ENCODE results near the gene ZNF581.

The ZNF581 gene

DNA sequence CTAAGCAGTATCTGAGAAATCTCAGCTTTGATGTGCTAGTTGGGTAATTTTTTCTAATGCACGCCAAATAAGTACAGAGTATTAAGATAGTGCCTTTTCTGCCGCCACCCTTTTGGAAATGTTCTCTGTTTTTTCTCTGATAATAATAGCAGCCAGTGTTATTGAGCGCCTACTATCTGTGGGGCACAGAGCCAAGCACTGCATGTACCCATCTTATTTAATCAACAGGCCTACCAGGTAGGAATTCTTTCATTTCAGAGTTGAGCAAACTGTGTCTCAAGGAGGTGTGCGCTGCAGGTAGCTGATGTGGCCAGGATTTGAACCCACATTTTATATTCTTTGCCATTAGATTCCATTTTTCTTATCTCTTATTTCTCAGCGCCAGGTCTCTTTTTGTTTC is 32.9 kb downstream of the ZNF581 start:
- peak overlapping the region; percentile 84 for H3K4me3 ChIP-seq (ENCODE audit: low read length)
- TF ChIP-seq ZNF274 (IDR thresholded peaks at IDR 0.05; ENCODE audit: low read depth, low read length), result no peak

DNA sequence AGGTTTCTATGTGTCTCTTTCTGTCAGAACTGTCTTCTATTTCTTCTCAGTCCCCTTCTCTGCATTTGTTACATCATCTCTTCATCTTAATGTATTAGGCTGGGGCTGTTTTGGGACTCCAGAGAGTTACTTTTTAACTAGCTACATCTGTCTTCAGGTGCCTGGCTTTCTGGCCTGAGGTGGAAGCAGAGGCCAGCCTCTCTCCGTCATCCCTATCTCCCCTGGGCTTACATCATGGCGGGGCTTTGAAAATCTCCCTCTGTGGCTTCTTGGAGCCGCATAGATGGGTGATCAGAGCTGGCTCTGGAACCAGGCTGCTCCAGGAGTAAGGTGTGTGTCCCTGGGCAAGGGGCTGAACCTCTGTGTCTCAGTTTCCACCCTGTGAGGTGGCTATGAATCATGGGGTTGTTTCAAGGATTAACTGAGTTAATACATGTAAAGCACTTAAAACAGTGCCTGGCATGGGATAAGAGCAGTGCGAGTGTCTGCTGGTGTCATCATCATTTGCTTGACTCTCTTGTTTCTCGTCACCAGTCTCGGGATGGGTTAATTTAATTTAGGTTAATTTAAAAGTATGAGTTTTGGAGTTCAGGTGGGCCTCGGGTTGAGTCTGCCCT is 33.5 kb downstream of the ZNF581 start:
- TF ChIP-seq ZNF274 (IDR thresholded peaks at IDR 0.05; ENCODE audit: low read depth, low read length), result no peak
- peak overlapping the region; percentile 84 for H3K4me3 ChIP-seq (ENCODE audit: low read length)

DNA sequence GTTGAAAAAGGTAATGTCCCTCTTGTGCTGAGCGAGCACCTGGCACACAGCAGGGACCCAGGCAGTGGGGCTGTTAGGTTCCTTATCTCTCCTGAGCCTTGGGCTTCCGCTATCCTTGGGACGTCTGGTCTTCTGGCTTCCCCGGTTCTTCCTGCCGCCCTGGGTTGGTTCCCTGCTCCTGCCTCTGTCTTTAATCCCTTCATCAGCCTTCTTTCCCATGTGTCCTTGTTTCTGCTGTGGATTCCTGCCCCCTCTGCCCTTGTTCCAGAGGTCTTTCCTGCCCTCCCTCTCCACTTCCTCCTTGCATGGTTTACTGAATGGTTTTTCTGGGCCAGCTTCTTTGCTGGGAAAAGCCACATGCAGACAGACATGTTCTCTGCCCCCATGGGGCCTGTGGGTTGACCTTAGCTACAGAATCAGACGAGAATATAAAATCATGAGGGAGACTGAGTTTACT is 34.2 kb downstream of the ZNF581 start:
- no peak for TF ChIP-seq ZNF274 (IDR thresholded peaks at IDR 0.05; ENCODE audit: low read depth, low read length)
- H3K4me3 ChIP-seq (ENCODE audit: low read length), result peak overlapping the region; percentile 84; the same call in 1 of the 2 replicates

DNA sequence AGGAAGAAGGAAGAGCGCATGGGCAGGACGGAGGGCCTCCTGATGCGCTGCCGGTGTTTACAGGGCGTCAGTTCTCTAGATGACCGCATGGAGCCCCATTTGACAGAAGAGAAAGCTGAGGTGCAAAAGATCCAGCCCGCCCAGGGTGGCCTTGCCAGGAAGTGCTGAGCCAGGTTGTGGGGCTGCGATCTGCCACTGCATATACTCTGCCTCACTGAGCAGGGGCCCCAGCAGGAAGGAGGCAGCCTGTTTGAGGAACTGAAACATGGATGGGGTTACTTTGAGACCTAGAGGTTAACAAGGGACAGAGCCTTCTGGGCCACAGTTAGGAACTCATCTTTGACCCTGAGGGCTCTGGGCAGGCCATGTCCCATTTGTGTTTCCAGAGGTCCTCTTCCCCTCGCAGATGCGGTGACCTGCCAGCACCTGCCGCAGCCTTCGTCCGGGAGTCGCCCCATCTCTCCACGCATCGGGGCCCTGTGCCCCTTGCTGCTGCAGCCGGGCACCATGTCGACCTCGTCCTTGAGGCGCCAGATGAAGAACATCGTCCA is 34.7 kb downstream of the ZNF581 start:
- H3K4me3 ChIP-seq (ENCODE audit: low read length), result peak overlapping the region; percentile 84; the same call in 1 of the 2 replicates
- no peak for TF ChIP-seq ZNF274 (IDR thresholded peaks at IDR 0.05; ENCODE audit: low read depth, low read length)

DNA sequence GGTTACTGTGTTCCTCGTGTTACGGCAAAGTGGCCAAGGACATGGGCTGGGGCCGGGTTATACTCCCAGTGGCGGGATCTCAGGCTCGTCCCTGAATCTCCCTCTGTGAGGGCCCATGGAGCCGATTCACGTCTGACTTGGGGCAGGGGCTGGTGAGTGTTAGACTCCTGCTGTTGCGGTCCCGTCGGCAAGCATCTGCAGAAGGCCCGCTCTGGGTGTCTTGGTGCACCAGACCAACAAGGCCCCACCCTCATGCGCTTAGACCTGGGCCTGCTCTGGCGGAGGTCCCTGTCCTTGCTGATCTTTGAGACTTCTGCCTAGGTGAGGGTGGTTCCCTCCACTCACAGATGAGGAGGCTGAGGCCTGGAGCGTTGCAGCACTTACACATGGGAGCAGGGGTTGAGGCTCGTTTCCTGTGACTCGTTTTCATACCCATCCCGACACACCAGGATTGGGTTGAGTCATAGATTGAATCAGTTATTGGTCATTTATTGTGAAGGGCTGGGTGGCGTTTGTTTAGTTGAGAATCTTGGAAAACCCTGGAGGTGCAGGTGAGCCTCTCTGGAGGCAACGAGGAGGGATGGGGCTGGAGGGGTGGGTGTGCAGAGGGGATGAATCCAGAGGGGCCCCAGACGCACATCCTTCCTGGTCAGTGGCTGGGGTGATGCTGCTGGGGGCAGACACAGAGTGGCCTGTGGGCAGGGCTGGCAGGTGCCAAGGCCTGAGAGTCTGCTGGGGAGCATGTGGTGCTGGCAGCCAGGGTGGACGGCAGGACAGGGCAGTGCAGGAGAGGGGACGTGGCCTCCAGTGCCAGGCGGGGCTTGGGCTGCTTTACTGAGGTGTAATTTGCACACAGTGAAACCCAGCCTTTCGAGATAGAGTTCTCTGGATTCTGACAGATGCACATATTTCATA is 36.2 kb downstream of the ZNF581 start:
- no peak for TF ChIP-seq ZNF274 (IDR thresholded peaks at IDR 0.05; ENCODE audit: low read depth, low read length)
- no peak overlapping the region for H3K4me3 ChIP-seq (ENCODE audit: low read length)

DNA sequence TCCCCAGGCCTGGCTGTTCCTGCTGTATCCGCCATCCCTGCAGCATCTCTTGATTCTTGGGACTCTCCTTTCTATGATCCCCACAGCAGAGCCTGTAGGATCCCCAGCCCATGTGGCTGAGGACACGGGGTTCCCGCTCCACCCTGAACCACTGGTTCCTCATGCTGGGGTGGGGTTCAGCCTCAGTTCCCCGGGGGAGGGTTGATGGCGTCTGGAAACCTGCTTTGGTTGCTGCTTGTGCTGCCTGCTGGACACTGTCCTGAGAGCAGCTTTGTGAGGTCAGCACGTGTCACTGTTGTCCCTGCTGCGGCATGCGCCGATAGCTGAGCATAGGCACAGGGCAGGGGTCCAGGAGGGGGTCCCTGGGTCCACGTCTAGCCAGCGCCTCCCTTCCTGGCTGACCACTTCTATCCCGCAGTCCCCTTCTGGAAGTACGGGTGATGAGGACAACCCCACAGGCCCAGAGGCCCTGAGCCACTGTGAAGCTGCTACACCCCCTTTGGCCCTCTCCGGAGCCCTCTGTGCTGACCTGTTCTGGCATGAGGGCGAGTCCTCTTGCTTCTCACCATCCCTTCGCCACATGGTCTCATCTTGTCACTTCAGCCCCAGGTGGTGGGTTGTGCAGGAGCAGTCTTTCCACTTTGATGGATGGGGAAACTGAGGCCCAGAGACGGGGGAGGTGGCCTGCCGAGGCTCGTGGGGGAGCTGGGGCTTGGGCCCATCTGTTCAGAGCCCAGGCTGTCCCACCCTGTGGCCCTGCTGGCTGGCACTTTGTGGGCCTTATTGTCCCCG is 37.1 kb downstream of the ZNF581 start:
- no peak overlapping the region for H3K4me3 ChIP-seq (ENCODE audit: low read length)
- TF ChIP-seq ZNF274 (IDR thresholded peaks at IDR 0.05; ENCODE audit: low read depth, low read length), result no peak

DNA sequence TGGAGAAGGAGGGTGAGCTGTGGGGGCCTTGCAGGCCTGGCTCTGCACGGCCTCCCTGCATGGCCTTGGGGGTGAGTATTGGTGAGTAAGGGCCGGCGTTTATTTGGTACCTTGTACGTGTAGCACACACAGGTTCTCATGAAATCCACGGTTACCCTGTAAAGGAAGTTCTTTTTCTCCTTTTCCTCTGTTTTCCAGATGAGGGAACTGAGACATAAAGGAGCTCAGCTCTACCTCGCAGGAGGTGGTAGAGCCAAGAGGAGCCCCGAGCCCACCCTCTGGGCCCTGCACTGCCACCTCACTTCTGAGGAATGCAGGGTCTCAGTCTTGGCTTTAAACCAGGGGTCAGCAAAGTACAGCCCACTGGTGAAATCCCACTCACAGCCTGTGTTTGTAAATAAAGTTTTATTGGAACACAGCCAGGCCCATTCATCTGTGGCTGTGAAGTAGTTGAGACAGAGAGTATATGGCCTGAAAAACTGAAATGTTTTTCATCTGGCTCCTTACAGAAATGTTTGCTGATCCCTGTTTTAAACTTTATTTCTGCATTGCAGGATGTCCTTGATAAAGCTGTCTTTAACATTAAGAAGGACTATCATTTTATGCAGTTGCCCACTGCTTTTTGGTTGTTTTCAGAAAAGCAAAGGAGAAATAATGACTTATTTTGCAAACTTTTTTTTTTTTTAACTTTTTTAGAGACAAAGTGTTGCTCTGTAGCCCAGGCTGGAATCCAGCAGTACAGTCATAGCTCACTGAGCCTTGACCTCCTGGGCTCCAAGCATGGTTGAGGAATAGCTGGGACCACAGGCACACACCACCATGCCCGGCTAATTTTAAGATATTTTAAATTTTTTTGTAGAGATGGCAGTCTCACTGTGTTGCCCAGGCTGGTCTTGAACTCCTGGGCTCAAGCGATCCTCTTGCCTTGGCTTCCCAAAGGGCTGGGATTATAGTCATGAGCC is 38.0 kb downstream of the ZNF581 start:
- TF ChIP-seq ZNF274 (IDR thresholded peaks at IDR 0.05; ENCODE audit: low read depth, low read length), result no peak
- H3K4me3 ChIP-seq (ENCODE audit: low read length), result no peak overlapping the region

DNA sequence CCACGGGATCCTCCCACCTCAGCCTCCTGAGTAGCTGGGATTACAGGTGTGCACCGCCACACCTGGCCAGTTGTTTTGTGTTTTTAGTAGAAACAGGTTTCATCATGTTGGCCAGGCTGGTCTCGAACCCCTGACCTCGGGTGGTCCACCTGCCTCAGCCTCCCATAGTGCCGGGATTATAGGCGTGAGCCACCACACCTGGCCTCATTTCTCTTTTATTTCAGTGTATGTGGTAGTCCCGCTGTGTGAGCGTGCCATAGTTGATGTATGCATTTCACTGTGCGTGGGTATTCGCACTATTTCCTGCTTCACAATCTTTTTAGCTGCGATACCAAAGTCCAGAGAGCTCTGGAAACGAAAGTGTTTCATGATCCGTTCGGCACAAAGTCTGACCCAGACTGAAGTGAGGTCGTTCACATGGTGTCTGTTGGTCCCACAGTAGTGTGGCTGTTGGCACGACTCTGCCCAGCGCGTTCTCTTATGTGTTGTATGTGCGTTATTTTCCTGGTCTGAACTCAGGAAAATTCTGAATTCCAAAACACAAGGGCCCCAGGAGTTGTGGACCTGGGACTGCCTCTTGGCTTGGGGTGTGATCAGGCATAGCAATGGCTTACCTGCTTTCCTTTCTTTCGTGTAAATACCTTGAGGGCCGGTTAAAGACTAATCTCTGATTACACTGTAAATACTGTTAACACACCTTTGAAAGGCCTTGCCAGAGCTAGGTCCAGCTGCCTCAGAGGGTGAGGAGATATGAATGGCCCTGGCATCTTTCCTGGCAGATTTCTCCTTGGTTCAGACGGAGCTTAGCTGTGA is 40.2 kb downstream of the ZNF581 start:
- TF ChIP-seq ZNF274 (IDR thresholded peaks at IDR 0.05; ENCODE audit: low read depth, low read length), result no peak
- no peak overlapping the region for H3K4me3 ChIP-seq (ENCODE audit: low read length)

DNA sequence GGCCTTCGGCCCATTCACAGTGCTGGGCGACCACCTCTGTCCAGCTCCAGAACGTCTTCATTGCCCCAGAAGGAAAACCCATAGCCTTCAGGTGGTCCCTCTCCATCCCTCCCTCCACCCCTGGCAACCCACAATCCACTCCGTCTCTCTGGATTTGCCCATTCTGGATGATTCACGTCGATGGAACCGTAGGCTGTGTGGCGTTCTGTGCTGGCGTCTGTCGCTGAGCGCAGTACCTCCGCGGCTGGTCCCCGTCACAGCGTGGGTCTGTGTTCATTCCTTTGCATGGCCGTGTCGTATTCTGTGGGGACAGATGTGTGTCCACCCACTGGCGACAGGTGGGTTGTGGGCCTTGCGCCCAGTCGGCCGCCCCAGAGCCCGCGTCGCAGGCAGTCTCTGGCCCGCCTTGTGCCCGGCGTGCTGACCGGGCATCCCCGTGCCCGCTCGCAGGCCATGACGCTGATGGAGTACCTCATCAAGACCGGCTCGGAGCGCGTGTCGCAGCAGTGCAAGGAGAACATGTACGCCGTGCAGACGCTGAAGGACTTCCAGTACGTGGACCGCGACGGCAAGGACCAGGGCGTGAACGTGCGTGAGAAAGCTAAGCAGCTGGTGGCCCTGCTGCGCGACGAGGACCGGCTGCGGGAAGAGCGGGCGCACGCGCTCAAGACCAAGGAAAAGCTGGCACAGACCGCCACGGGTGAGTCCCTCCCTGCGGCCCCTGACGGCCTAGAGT is 41.7 kb downstream of the ZNF581 start:
- TF ChIP-seq ZNF274 (IDR thresholded peaks at IDR 0.05; ENCODE audit: low read depth, low read length), result no peak
- H3K4me3 ChIP-seq (ENCODE audit: low read length), result no peak overlapping the region

DNA sequence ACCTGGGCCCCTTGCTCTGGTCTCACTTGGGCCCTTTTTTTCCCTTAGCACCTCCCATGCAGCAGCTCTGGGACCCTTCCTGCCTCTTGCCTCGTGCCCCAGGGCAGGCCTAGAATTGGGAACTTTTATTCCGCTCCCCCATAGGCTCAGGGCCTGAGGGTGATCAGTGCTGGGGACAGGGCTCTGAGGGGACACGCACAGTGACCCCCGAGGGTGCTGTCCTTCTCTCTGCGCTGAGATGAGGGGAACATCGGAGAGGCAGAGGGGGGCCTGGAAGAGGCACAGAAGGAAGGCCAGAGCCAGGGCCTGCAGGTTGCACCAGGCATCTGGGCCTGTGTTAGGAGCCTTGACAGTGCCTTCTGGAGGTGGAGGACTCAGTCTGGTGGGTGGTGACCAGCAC is 42.3 kb downstream of the ZNF581 start:
- H3K4me3 ChIP-seq (ENCODE audit: low read length), result no peak overlapping the region
- no peak for TF ChIP-seq ZNF274 (IDR thresholded peaks at IDR 0.05; ENCODE audit: low read depth, low read length)

DNA sequence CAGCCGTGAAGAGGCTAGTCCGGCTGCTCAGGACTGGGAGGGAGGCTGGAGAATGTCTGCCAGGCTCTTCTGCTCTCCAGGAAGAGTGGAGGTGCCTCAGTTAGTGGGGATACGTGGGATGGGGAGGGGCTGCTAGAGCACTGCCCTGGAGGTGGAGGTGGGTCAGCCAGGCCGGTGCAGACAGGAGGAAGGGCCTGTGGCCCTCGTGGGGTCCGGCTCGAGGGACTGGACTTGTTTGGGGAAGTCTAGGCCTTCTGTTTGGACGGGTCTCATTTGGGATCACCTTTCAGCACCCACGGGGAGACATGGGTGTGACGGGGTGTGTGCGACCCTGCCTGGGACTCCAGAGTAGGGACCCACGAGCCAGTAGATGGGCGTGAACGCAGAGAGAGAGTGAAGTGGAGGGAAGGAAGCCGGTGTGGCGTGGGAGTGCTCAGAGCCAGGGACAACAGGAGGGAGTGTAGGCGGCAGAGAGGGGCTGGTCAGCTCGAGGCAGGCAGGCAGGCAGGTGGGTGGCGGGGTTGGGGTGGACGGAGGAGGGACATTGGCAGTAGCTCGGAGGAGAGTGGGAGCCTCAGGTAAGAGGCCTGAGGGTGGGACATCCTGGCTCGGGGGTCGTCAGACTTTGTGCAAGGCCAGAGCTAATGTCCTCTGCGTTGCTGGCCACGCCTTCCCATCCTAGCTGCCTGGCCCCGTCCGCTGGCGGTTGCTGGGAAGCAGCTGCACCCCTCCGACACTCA is 43.0 kb downstream of the ZNF581 start:
- H3K4me3 ChIP-seq (ENCODE audit: low read length), result no peak overlapping the region
- TF ChIP-seq ZNF274 (IDR thresholded peaks at IDR 0.05; ENCODE audit: low read depth, low read length), result no peak

All from GM08714 (cell line).